Mesothelial cell of epicardium (in vitro differentiated cells): ENCODE data around the gene ADAMTS6. TPM values are rescaled to one million over a fixed set of nuclear protein-coding genes. Genes with fewer than 3 reads are reported as not detected.

Experiments
- DNase-seq, 2 experiments: peaks; one replicate each; pipeline ENCODE4 v3.0.0; 2021; ENCODE audit warnings: low spot score in 2 of 2; ENCODE audit not compliant: unreplicated experiment in 2 of 2
- H3K27ac Mint-ChIP-seq: 2 replicates; pipeline ENCODE4 v1.8.0; 2021; ENCODE audit warnings: mixed read lengths
- H3K27me3 Mint-ChIP-seq: 2 replicates; pipeline ENCODE4 v1.8.0; 2021; ENCODE audit warnings: low read depth, mixed read lengths
- H3K36me3 Mint-ChIP-seq: 2 replicates; pipeline ENCODE4 v1.8.0; 2021; ENCODE audit warnings: mixed read lengths
- H3K4me1 Mint-ChIP-seq: 2 replicates; pipeline ENCODE4 v1.8.0; 2021; ENCODE audit warnings: mixed read lengths
- H3K4me3 Mint-ChIP-seq: 2 replicates; pipeline ENCODE4 v1.8.0; 2021; ENCODE audit warnings: mild to moderate bottlenecking, moderate library complexity, mixed read lengths
- H3K9me3 Mint-ChIP-seq: 2 replicates; pipeline ENCODE4 v1.8.0; 2021; ENCODE audit warnings: mixed read lengths
- CTCF ChIP-seq: fragments of 200-600 bp; sonication (generic); IDR thresholded peaks from one replicate; pipeline ENCODE4 v1.5.0; 2021; ENCODE audit warnings: antibody characterized with exemption; ENCODE audit not compliant: unreplicated experiment
- total RNA-seq: library from RNA; stranded (reverse); gene quantifications from 3 replicates; pipeline ENCODE4 v1.2.1, GENCODE V29; 2021

The ADAMTS6 gene
- total RNA-seq, 1 donor from 2014 or later = 20.6 TPM

GRCh38 chr5:65204966-65205365 is 276.8 kb downstream of the ADAMTS6 start:
- peaks cover 7% of the 10 kb centered on the region for H3K4me1 Mint-ChIP-seq
- peaks cover 11% of the 10 kb centered on the region for H3K36me3 Mint-ChIP-seq
- H3K27me3 Mint-ChIP-seq = no peaks in the 10 kb centered on the region
- no peak overlapping the region for H3K4me3 Mint-ChIP-seq
- TF ChIP-seq CTCF = no peak
- DNase-seq = no peak
- H3K9me3 Mint-ChIP-seq = peaks cover 6% of the 10 kb centered on the region
- H3K27ac Mint-ChIP-seq = no peak overlapping the region

- Mint-ChIP-seq H3K9me3 (peaks cover 6% of the 10 kb centered on the region), H3K4me3 (no peak overlapping the region), H3K27me3 (no peaks in the 10 kb centered on the region), H3K27ac (no peak overlapping the region), H3K4me1 (peaks cover 12% of the 10 kb centered on the region), H3K36me3 (peaks cover 6% of the 10 kb centered on the region)
- TF ChIP-seq CTCF = no peak
- no peak for DNase-seq
Measured at GRCh38 chr5:65203746-65204145, 278.0 kb downstream of the ADAMTS6 start.

GRCh38 chr5:65199993-65200675 is 281.6 kb downstream of the ADAMTS6 start:
- peaks cover 14% of the 10 kb centered on the region for H3K4me1 Mint-ChIP-seq
- H3K9me3 Mint-ChIP-seq = no peaks in the 10 kb centered on the region
- no peaks in the 10 kb centered on the region for H3K27me3 Mint-ChIP-seq
- H3K36me3 Mint-ChIP-seq = peaks cover 10% of the 10 kb centered on the region
- no peak overlapping the region for H3K4me3 Mint-ChIP-seq
- no peak overlapping the region for H3K27ac Mint-ChIP-seq
- TF ChIP-seq CTCF = no peak
- DNase-seq = no peak

GRCh38 chr5:65198456-65199120 is 283.1 kb downstream of the ADAMTS6 start:
- Mint-ChIP-seq H3K27ac (no peak overlapping the region), H3K27me3 (no peaks in the 10 kb centered on the region), H3K9me3 (no peaks in the 10 kb centered on the region), H3K4me1 (peaks cover 14% of the 10 kb centered on the region), H3K4me3 (no peak overlapping the region), H3K36me3 (peaks cover 10% of the 10 kb centered on the region)
- no peak for TF ChIP-seq CTCF
- no peak for DNase-seq

GRCh38 chr5:65197531-65198455 is 283.9 kb downstream of the ADAMTS6 start:
- no peak for DNase-seq
- Mint-ChIP-seq H3K27ac (no peak overlapping the region), H3K9me3 (no peaks in the 10 kb centered on the region), H3K36me3 (peaks cover 8% of the 10 kb centered on the region), H3K27me3 (no peaks in the 10 kb centered on the region), H3K4me1 (peaks cover 14% of the 10 kb centered on the region), H3K4me3 (no peak overlapping the region)
- no peak for TF ChIP-seq CTCF
